GM23248 (cell line): ENCODE data around the gene HECTD3.

Experiments used
- EZH2 ChIP-seq: fragments of 200-600 bp; sonication (generic); IDR thresholded peaks from 2 replicates; pipeline ENCODE4 v1.6.1; 2018; ENCODE audit warnings: antibody characterized with exemption, mild to moderate bottlenecking; ENCODE audit not compliant: insufficient read depth, poor library complexity, severe bottlenecking
- EZH2phosphoT487 ChIP-seq: fragments of 200-600 bp; sonication (generic); IDR thresholded peaks from 2 replicates; pipeline ENCODE4 v1.6.1; 2018; ENCODE audit warnings: antibody characterized with exemption, moderate library complexity, mild to moderate bottlenecking, low read depth; ENCODE audit not compliant: insufficient read depth

- TF ChIP-seq EZH2 (no peak), EZH2phosphoT487 (no peak)
Observed at GRCh38 chr1:45043094-45043493, 32.0 kb upstream of the HECTD3 start.
